ENCODE measurements around the gene ANKRD36B.
"Not testable (repeated sequence)": the region's sequence is repeated elsewhere in the genome, so short reads cannot be mapped to it uniquely, and the experiment has no call there.

ANKRD36B gene

DNA sequence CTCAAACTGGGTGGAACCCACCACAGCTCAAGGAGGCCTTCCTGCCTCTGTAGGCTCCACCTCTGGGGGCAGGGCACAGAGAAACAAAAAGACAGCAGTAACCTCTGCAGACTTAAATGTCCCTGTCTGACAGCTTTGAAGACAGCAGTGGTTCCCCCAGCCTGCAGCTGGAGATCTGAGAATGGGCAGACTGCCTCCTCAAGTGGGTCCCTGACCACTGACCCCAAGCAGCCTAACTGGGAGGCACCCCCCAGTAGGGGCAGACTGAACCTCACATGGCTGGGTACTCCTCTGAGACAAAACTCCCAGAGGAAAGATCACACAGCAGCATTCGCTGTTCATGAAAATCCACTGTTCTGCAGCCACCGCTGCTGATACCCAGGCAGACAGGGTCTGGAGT lies 63.8 kb downstream of the ANKRD36B start:
- H3K4me1 ChIP-seq (ENCODE audit: control insufficient read depth, insufficient read depth, low read length); H3K4me3 ChIP-seq (ENCODE audit: low read length); H3K36me3 ChIP-seq (ENCODE audit: control insufficient read depth, insufficient read depth, low read length); H3K9ac ChIP-seq (ENCODE audit: low read length); H3K9me3 ChIP-seq (ENCODE audit: control insufficient read depth, low read length); H3K27me3 ChIP-seq (ENCODE audit: control insufficient read depth, insufficient read depth, low read length): not testable (repeated sequence)

DNA sequence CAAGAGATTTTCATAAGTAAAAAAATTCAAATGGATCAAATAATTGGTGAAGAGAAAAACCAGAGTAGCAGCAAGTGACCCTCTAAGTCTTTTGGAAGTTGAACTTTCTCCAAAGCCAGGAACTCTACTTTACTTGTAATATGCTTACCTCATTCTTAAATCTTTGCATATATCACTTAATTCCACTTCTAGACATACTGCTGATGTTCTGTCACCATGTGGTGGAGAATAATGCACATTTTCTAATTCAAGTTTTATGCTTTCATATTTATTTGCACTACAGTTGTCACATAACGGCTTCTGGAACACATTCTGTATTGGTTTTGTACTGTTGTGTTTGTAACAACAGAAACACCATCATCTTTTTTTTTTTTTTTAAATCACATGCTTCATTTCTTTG lies 65.9 kb downstream of the ANKRD36B start:
- not testable (repeated sequence) for H3K4me3 ChIP-seq (ENCODE audit: low read length); H3K27me3 ChIP-seq (ENCODE audit: control insufficient read depth, insufficient read depth, low read length); H3K9ac ChIP-seq (ENCODE audit: low read length); H3K9me3 ChIP-seq (ENCODE audit: control insufficient read depth, low read length); H3K36me3 ChIP-seq (ENCODE audit: control insufficient read depth, insufficient read depth, low read length); H3K4me1 ChIP-seq (ENCODE audit: control insufficient read depth, insufficient read depth, low read length)

DNA sequence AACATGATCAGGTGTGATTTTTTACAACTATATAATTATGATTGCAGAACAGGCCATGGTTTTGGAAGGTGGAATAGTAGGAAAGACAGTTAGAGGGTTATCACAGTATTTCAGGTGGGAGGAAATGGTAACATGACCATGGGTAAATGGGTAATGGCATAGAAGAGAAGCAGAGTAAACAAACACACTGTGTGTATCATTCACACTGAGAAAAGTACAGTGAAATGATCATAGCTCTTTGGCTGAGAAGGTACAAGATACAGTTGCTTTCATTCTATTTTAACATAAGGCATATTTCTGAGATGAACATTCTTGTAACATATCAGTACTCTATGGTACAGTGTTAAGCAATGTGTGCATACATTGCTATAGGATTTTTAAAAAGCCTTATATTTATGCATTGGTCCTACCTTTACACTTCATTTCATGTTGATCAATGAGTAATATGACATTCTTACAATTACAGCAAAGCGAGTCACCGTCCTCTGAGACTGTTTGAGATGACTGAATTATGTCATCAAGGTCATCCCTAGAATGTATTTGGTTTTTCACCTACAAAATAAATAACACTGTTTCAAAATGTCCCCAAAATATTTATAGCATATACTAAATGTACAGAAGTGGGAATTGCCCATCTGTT lies 66.6 kb downstream of the ANKRD36B start:
- H3K9me3 ChIP-seq (ENCODE audit: control insufficient read depth, low read length); H3K27me3 ChIP-seq (ENCODE audit: control insufficient read depth, insufficient read depth, low read length); H3K9ac ChIP-seq (ENCODE audit: low read length); H3K4me1 ChIP-seq (ENCODE audit: control insufficient read depth, insufficient read depth, low read length); H3K4me3 ChIP-seq (ENCODE audit: low read length); H3K36me3 ChIP-seq (ENCODE audit: control insufficient read depth, insufficient read depth, low read length): not testable (repeated sequence)

DNA sequence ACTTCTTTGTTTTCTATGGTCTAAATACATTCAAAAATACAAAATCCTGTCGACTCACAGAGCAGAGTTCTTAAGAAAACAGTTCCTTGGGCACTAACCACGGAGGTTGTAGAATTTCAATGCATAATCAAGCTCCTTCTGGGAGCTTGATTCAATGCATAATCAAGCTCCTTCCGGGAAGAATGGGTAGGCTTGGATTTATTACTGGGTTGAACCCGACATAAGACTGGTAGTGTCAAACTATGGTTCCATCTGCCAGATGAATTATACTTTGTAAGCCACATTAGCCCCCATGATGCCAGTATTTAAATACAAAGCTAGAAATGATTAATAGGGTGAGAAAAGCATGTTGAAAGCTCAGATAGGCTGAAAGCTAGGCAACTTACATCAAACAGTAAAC lies 94.0 kb downstream of the ANKRD36B start:
- not testable (repeated sequence) for H3K4me1 ChIP-seq (ENCODE audit: control insufficient read depth, insufficient read depth, low read length); H3K4me3 ChIP-seq (ENCODE audit: low read length); H3K9ac ChIP-seq (ENCODE audit: low read length); H3K27me3 ChIP-seq (ENCODE audit: control insufficient read depth, insufficient read depth, low read length); H3K9me3 ChIP-seq (ENCODE audit: control insufficient read depth, low read length); H3K36me3 ChIP-seq (ENCODE audit: control insufficient read depth, insufficient read depth, low read length)

DNA sequence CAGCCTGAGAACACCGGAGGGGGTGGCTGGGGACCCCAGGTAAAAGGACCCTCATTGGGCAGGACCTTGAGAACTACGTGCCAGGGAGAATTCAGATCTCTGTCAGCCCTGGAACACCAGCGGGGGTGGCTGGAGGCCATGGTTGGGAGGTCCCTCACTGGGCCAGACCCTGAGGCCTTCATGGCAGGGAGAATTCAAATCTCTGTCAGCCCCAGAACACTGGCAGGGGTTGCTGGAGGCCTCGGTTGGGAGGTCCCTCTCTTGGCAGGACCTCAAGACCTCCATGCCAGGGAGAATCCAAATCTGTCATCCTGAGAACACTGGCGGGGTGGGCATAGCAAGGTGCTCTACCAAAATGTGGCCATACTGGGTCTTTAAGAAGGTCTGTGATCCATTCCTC lies 99.5 kb downstream of the ANKRD36B start:
- H3K4me3 ChIP-seq (ENCODE audit: low read length); H3K9me3 ChIP-seq (ENCODE audit: control insufficient read depth, low read length); H3K4me1 ChIP-seq (ENCODE audit: control insufficient read depth, insufficient read depth, low read length); H3K9ac ChIP-seq (ENCODE audit: low read length); H3K27me3 ChIP-seq (ENCODE audit: control insufficient read depth, insufficient read depth, low read length); H3K36me3 ChIP-seq (ENCODE audit: control insufficient read depth, insufficient read depth, low read length): not testable (repeated sequence)
